Muscle of leg (tissue), 11 donors: Measurements from ENCODE around the gene SFI1. TPM values are rescaled to one million over a fixed set of nuclear protein-coding genes. Genes with fewer than 3 reads are reported as not detected.

Experiments
- DNase-seq: peaks from one replicate; pipeline ENCODE4 v3.0.0; 2013
- H3K27ac ChIP-seq: one replicate; pipeline ENCODE4 v1.5.1; 2013; ENCODE audit warnings: mild to moderate bottlenecking, low read length, control low read depth
- H3K27me3 ChIP-seq: one replicate; pipeline ENCODE4 v1.6.1; 2013; ENCODE audit warnings: low read length; ENCODE audit not compliant: control insufficient read depth, insufficient read depth
- H3K36me3 ChIP-seq: one replicate; pipeline ENCODE4 v1.6.1; 2013; ENCODE audit warnings: low read length; ENCODE audit not compliant: control insufficient read depth, insufficient read depth
- H3K4me1 ChIP-seq: one replicate; pipeline ENCODE4 v1.6.1; 2013; ENCODE audit warnings: low read length; ENCODE audit not compliant: control insufficient read depth, insufficient read depth
- H3K4me3 ChIP-seq: one replicate; pipeline ENCODE4 v1.5.1; 2013; ENCODE audit warnings: low read length, control low read depth
- H3K9me3 ChIP-seq: replicated peaks from 2 replicates; pipeline ENCODE4 v1.6.1; 2013; ENCODE audit warnings: low read depth, low read length; ENCODE audit not compliant: control insufficient read depth
- WGBS: methylation state at CpG from one replicate; pipeline ENCODE4 v1.1.5; 2013; ENCODE audit warnings: missing lambda C conversion rate; ENCODE audit not compliant: insufficient coverage; 5-methylcytosine and 5-hydroxymethylcytosine counted together
- polyA plus RNA-seq, 8 donors: library from polyadenylated mRNA; unstranded; fragments of 120-200 nt; gene quantifications; one replicate each; pipeline versions ENCODE4 v1.2.1 to v1.2.3, GENCODE V29; 2013; ENCODE audit warnings: inconsistent platforms in 1 of 8, low replicate concordance in 1 of 8; ENCODE audit not compliant: insufficient read length in 8 of 8, insufficient read depth in 1 of 8
- total RNA-seq: library from RNA; stranded (reverse); fragments of 120-200 nt; gene quantifications from one replicate; pipeline ENCODE4 v1.2.4, GENCODE V29; 2013

The SFI1 gene
- total and polyA plus RNA-seq, 9 donors: 6.3 to 20.1 (median 10.8) TPM

- peaks cover 43% of the 10 kb centered on the region for H3K4me1 ChIP-seq
- DNase-seq: no peak
- no peaks in the 10 kb centered on the region for H3K27me3 ChIP-seq
- no peak overlapping the region for H3K27ac ChIP-seq
- WGBS: 57% methylated on average over 13 of the region's 18 CpGs
- no peak overlapping the region for H3K4me3 ChIP-seq
- H3K9me3 ChIP-seq: no peaks in the 10 kb centered on the region
- H3K36me3 ChIP-seq: peaks cover 44% of the 10 kb centered on the region
Observed at GRCh38 chr22:31614781-31615490, 118.6 kb downstream of the SFI1 start.

GRCh38 chr22:31615491-31615860 is 119.1 kb downstream of the SFI1 start:
- Histone ChIP-seq H3K36me3 (peaks cover 47% of the 10 kb centered on the region), H3K27ac (no peak overlapping the region), H3K4me1 (peaks cover 43% of the 10 kb centered on the region), H3K4me3 (no peak overlapping the region), H3K9me3 (no peaks in the 10 kb centered on the region), H3K27me3 (no peaks in the 10 kb centered on the region)
- DNase-seq: no peak
- 48% methylated on average over 4 of the region's 4 CpGs for whole genome bisulfite sequencing

DNA sequence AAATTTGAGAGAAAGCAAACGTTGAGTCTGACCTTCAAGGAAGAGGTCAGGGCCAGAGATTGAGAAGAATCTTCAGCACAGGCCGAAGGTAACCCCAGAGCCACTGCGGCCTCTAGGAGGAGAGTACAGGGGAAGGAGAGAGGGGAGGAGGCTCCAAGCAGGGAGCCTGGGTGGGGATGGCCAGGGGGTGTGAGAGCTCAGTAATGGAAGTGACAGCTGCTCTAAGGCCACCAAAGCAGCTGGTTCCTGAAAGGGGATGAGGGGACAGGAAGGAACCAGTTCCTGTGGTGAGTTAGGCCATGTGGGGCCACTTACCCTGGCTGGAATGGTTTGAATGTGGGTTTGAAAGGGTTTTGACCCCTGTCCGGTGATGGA is 119.6 kb downstream of the SFI1 start:
- Histone ChIP-seq H3K4me3 (no peak overlapping the region), H3K4me1 (peaks cover 38% of the 10 kb centered on the region), H3K27ac (peak overlapping the region; percentile 67), H3K27me3 (no peaks in the 10 kb centered on the region), H3K9me3 (no peaks in the 10 kb centered on the region), H3K36me3 (peaks cover 50% of the 10 kb centered on the region)
- 61% methylated on average over 4 of the region's 4 CpGs for WGBS
- peak; percentile 61 for DNase-seq

- H3K4me3 ChIP-seq: no peak overlapping the region
- DNase-seq: no peak
- WGBS: 78% methylated on average over 9 of the region's 9 CpGs
- H3K27me3 ChIP-seq: no peaks in the 10 kb centered on the region
- H3K9me3 ChIP-seq: no peaks in the 10 kb centered on the region
- peaks cover 54% of the 10 kb centered on the region for H3K36me3 ChIP-seq
- H3K27ac ChIP-seq: peak overlapping the region; percentile 67
- H3K4me1 ChIP-seq: peaks cover 33% of the 10 kb centered on the region
Observed at GRCh38 chr22:31616315-31616980, 120.1 kb downstream of the SFI1 start.

- peaks cover 66% of the 10 kb centered on the region for H3K36me3 ChIP-seq
- no peak overlapping the region for H3K27ac ChIP-seq
- 85% methylated on average over 13 of the region's 17 CpGs for WGBS
- no peak overlapping the region for H3K4me3 ChIP-seq
- no peaks in the 10 kb centered on the region for H3K9me3 ChIP-seq
- peaks cover 32% of the 10 kb centered on the region for H3K4me1 ChIP-seq
- DNase-seq: no peak
- no peaks in the 10 kb centered on the region for H3K27me3 ChIP-seq
Observed at GRCh38 chr22:31618057-31618456, 121.7 kb downstream of the SFI1 start.

- Histone ChIP-seq H3K9me3 (no peaks in the 10 kb centered on the region), H3K36me3 (peaks cover 64% of the 10 kb centered on the region), H3K4me3 (no peak overlapping the region), H3K4me1 (peaks cover 32% of the 10 kb centered on the region), H3K27ac (no peak overlapping the region), H3K27me3 (no peaks in the 10 kb centered on the region)
- WGBS: 66% methylated on average over 5 of the region's 5 CpGs
- no peak for DNase-seq
Observed at GRCh38 chr22:31618471-31619176, 122.3 kb downstream of the SFI1 start.

DNA sequence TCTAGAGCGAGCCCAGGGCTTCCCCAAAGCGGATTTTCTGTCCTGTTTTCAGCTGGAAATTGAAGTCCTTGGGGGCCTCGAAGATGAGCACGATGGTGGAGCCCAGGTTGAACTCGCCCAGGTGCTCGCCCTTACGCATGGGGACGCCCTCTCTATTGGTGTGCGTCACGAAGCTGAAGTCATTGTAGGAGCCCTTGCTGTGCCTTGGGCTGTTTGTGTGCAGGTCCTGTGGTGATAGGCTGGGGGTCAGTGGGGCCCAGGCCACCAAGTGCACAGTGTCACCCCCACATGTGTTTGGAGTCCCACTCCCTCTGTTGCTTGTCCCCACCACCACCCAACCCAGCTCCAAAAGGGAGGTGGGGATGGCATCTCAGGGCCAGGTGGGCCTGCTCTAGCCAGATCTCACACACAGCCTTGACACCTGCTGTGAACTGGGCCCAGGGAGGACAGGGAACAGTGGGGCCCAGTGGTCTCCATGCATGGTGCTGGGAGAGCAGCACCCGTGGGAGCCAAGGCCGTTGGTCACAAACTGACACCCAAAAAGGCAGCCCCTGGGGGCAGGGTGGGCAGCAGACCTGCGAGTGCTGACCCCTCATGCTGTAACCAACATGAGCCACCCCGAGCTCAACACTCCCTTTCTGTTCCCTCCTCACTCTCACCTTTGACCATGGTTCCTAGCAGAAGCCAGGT is 123.4 kb downstream of the SFI1 start:
- no peak overlapping the region for H3K27ac ChIP-seq
- H3K4me3 ChIP-seq: no peak overlapping the region
- peaks cover 64% of the 10 kb centered on the region for H3K36me3 ChIP-seq
- peaks cover 27% of the 10 kb centered on the region for H3K4me1 ChIP-seq
- WGBS: 87% methylated on average over 8 of the region's 14 CpGs
- H3K9me3 ChIP-seq: no peaks in the 10 kb centered on the region
- H3K27me3 ChIP-seq: no peaks in the 10 kb centered on the region
- no peak for DNase-seq

DNA sequence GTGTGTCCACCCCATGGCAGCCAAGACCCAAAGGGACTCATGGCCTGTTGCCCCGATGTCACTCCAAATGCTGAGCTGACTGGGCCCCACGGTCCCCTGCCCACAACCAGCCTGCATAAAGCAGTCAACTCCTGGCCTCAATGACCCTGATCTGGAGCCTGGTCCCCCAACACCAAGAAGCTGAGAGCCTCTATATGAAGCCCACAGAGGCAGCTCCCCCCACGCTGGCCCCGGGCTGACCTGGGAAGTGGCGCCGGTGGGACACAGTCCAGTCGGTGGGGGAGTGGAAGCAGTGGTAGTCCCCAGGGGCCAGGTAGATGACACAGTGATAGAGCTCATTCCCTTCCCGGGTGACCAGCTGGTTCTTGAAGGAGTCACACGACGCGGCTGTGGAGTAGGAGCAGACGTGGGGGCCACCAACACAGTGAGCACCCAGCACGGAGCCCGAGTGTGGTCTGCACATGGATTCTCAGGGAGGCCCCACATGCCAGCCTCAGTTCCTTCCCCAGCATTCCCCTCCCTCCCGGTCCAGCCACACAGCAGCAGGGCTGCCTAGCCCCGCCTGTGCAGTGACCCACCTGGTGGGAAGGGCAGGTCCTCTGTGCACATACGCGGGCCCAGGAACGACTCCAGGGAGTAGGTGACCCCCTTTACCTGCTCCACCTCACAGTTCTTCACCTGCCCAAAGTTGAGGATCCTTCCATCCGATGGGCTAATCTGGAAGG is 124.6 kb downstream of the SFI1 start:
- Histone ChIP-seq H3K4me1 (peaks cover 25% of the 10 kb centered on the region), H3K4me3 (no peak overlapping the region), H3K36me3 (peaks cover 67% of the 10 kb centered on the region), H3K9me3 (no peaks in the 10 kb centered on the region), H3K27me3 (no peaks in the 10 kb centered on the region), H3K27ac (no peak overlapping the region)
- no peak for DNase-seq
- 88% methylated on average over 11 of the region's 20 CpGs for WGBS

- H3K4me3 ChIP-seq: no peak overlapping the region
- WGBS: 85% methylated on average over 19 of the region's 19 CpGs
Observed at GRCh38 chr22:31621507-31622124, 125.3 kb downstream of the SFI1 start.

More at GRCh38 chr22:31621507-31622124, 125.3 kb downstream of the SFI1 start:
- H3K9me3 ChIP-seq: no peaks in the 10 kb centered on the region
- H3K36me3 ChIP-seq: peaks cover 64% of the 10 kb centered on the region
- no peak overlapping the region for H3K27ac ChIP-seq
- H3K4me1 ChIP-seq: peaks cover 25% of the 10 kb centered on the region
- no peaks in the 10 kb centered on the region for H3K27me3 ChIP-seq
- DNase-seq: no peak
